H9 (cell line): ENCODE results near the gene CLIP4. TPM values are rescaled to one million over a fixed set of nuclear protein-coding genes. Genes with fewer than 3 reads are reported as not detected.

Source experiments
- DNase-seq: peaks from one replicate; pipeline ENCODE4 v3.0.0-alpha.2; 2017
- H2AFZ ChIP-seq: one replicate; pipeline ENCODE4 v1.6.1; 2013; ENCODE audit warnings: mild to moderate bottlenecking, low read length, control low read depth, moderate library complexity
- H2AK5ac ChIP-seq: 2 replicates; pipeline ENCODE4 v1.6.1; 2013; ENCODE audit warnings: low read length, control low read depth, mixed read lengths; ENCODE audit not compliant: insufficient read length
- H2BK120ac ChIP-seq: one replicate; pipeline ENCODE4 v1.6.1; 2013; ENCODE audit warnings: low read depth, mild to moderate bottlenecking, low read length, control low read depth, inconsistent platforms; ENCODE audit not compliant: poor library complexity, severe bottlenecking
- H2BK12ac ChIP-seq: 2 replicates; pipeline ENCODE4 v1.6.1; 2013; ENCODE audit warnings: low read length, control low read depth, mixed read lengths, low read depth; ENCODE audit not compliant: insufficient read length
- H2BK15ac ChIP-seq: 2 replicates; pipeline ENCODE4 v1.6.1; 2013; ENCODE audit warnings: low read depth, low read length, control low read depth
- H2BK20ac ChIP-seq: one replicate; pipeline ENCODE4 v1.6.1; 2013; ENCODE audit warnings: low read depth, mild to moderate bottlenecking, low read length, control low read depth, inconsistent platforms; ENCODE audit not compliant: poor library complexity, severe bottlenecking
- H2BK5ac ChIP-seq: 2 replicates; pipeline ENCODE4 v1.6.1; 2013; ENCODE audit warnings: low read length, control low read depth, mixed read lengths; ENCODE audit not compliant: insufficient read length
- H3K14ac ChIP-seq: 2 replicates; pipeline ENCODE4 v1.6.1; 2013; ENCODE audit warnings: low read length, control low read depth; ENCODE audit not compliant: insufficient read depth
- H3K18ac ChIP-seq: 2 replicates; pipeline ENCODE4 v1.6.1; 2013; ENCODE audit warnings: low read depth, mild to moderate bottlenecking, mixed read lengths, low read length, control low read depth; ENCODE audit not compliant: insufficient read length
- H3K23ac ChIP-seq: 2 replicates; pipeline ENCODE4 v1.6.1; 2013; ENCODE audit warnings: low read length, control low read depth, mixed read lengths, low read depth; ENCODE audit not compliant: insufficient read length
- H3K23me2 ChIP-seq: 2 replicates; pipeline ENCODE4 v1.6.1; 2013; ENCODE audit warnings: low read depth, mild to moderate bottlenecking, mixed read lengths, low read length, control low read depth; ENCODE audit not compliant: insufficient read length, poor library complexity, severe bottlenecking
- H3K27ac ChIP-seq: 2 replicates; pipeline ENCODE4 v1.5.1; 2013; ENCODE audit warnings: low read length, control low read depth, mixed read lengths, low read depth; ENCODE audit not compliant: insufficient read length
- H3K27me3 ChIP-seq: 2 replicates; pipeline ENCODE4 v1.6.1; 2013; ENCODE audit warnings: low read length, control low read depth, inconsistent platforms; ENCODE audit not compliant: insufficient read depth
- H3K4ac ChIP-seq: 2 replicates; pipeline ENCODE4 v1.6.1; 2013; ENCODE audit warnings: low read depth, mild to moderate bottlenecking, control low read depth, inconsistent platforms, low read length, moderate library complexity
- H3K4me1 ChIP-seq: 2 replicates; pipeline ENCODE4 v1.6.1; 2013; ENCODE audit warnings: low read length, control low read depth, inconsistent platforms; ENCODE audit not compliant: insufficient read depth
- H3K4me2 ChIP-seq: 2 replicates; pipeline ENCODE4 v1.6.1; 2013; ENCODE audit warnings: low read length, control low read depth, mixed read lengths; ENCODE audit not compliant: insufficient read length, insufficient read depth
- H3K56ac ChIP-seq: 2 replicates; pipeline ENCODE4 v1.6.1; 2013; ENCODE audit warnings: low read depth, mild to moderate bottlenecking, mixed read lengths, low read length, control low read depth; ENCODE audit not compliant: insufficient read length
- H3K79me1 ChIP-seq: 2 replicates; pipeline ENCODE4 v1.6.1; 2013; ENCODE audit warnings: low read depth, mild to moderate bottlenecking, moderate library complexity, low read length, control low read depth, inconsistent platforms; ENCODE audit not compliant: insufficient read depth, poor library complexity, severe bottlenecking
- H3K79me2 ChIP-seq: 2 replicates; pipeline ENCODE4 v1.6.1; 2013; ENCODE audit warnings: low read length, control low read depth, inconsistent platforms; ENCODE audit not compliant: insufficient read depth
- H3K9ac ChIP-seq: 2 replicates; pipeline ENCODE4 v1.6.1; 2013; ENCODE audit warnings: low read length, control low read depth, mixed read lengths; ENCODE audit not compliant: insufficient read length; ENCODE audit errors: extremely low read depth
- H3K9me3 ChIP-seq: one replicate; pipeline ENCODE4 v1.6.1; 2013; ENCODE audit warnings: low read depth, low read length, inconsistent platforms; ENCODE audit not compliant: control insufficient read depth
- H3T11ph ChIP-seq: one replicate; pipeline ENCODE4 v1.6.1; 2013; ENCODE audit warnings: mild to moderate bottlenecking, low read length, control low read depth, inconsistent platforms
- H4K20me1 ChIP-seq: one replicate; pipeline ENCODE4 v1.6.1; 2013; ENCODE audit not compliant: control insufficient read depth, insufficient read length, insufficient read depth
- H4K5ac ChIP-seq: 2 replicates; pipeline ENCODE4 v1.6.1; 2013; ENCODE audit warnings: low read depth, mild to moderate bottlenecking, mixed read lengths, low read length, control low read depth; ENCODE audit not compliant: insufficient read length
- H4K8ac ChIP-seq: replicated peaks from 2 replicates; pipeline ENCODE4 v1.6.1; 2013; ENCODE audit warnings: low read length, control low read depth, mixed read lengths, low read depth; ENCODE audit not compliant: insufficient read length
- H4K91ac ChIP-seq: 2 replicates; pipeline ENCODE4 v1.6.1; 2013; ENCODE audit warnings: low read depth, mild to moderate bottlenecking, moderate library complexity, mixed read lengths, low read length, control low read depth; ENCODE audit not compliant: insufficient read length
- H3K27ac Mint-ChIP-seq, 3 experiments: 2 replicates in 2 of 3; 3 replicates in 1 of 3; pipeline ENCODE4 v1.8.0; 2020 to 2021; ENCODE audit warnings: mixed read lengths in 3 of 3, mild to moderate bottlenecking in 1 of 3, moderate library complexity in 1 of 3
- H3K27me3 Mint-ChIP-seq: 2 replicates; pipeline ENCODE4 v1.8.0; 2021; ENCODE audit warnings: low read depth, mild to moderate bottlenecking, moderate library complexity, mixed read lengths
- H3K36me3 Mint-ChIP-seq, 3 experiments: 2 replicates in 2 of 3; 3 replicates in 1 of 3; pipeline ENCODE4 v1.8.0; 2020 to 2021; ENCODE audit warnings: low read depth in 3 of 3, mixed read lengths in 3 of 3; ENCODE audit not compliant: insufficient read depth in 1 of 3
- H3K4me1 Mint-ChIP-seq, 2 experiments: 2 replicates each; pipeline ENCODE4 v1.8.0; 2020; ENCODE audit warnings: mixed read lengths in 2 of 2
- H3K4me3 Mint-ChIP-seq, 2 experiments: 2 replicates in 1 of 2; 3 replicates in 1 of 2; pipeline ENCODE4 v1.8.0; 2020 to 2021; ENCODE audit warnings: mild to moderate bottlenecking in 2 of 2, mixed read lengths in 2 of 2, moderate library complexity in 1 of 2
- H3K9me3 Mint-ChIP-seq, 2 experiments: 2 replicates in 1 of 2; 3 replicates in 1 of 2; pipeline ENCODE4 v1.8.0; 2020; ENCODE audit warnings: mild to moderate bottlenecking in 2 of 2, mixed read lengths in 2 of 2, moderate library complexity in 1 of 2
- CTCF ChIP-seq: fragments of 200-600 bp; sonication (generic); conservative IDR thresholded peaks from 3 replicates; pipeline ENCODE4 v1.8.0; 2021; ENCODE audit warnings: antibody characterized with exemption, mild to moderate bottlenecking
- WGBS: extraction: QIAGEN DNeasy Blood & Tissue Kit; methylation state at CpG from one replicate; pipeline ENCODE4 v1.1.7; 2013; ENCODE audit warnings: missing lambda C conversion rate, low lambda C conversion rate, mixed read lengths; ENCODE audit not compliant: insufficient read length; ENCODE audit errors: extremely low coverage; 5-methylcytosine and 5-hydroxymethylcytosine counted together
- total RNA-seq: library from RNA; stranded (reverse); gene quantifications from 2 replicates; pipeline ENCODE4 v1.2.1, GENCODE V29; 2021

Gene CLIP4
- total RNA-seq, 1 experiment from 2014 or later: 0.66 TPM

DNA sequence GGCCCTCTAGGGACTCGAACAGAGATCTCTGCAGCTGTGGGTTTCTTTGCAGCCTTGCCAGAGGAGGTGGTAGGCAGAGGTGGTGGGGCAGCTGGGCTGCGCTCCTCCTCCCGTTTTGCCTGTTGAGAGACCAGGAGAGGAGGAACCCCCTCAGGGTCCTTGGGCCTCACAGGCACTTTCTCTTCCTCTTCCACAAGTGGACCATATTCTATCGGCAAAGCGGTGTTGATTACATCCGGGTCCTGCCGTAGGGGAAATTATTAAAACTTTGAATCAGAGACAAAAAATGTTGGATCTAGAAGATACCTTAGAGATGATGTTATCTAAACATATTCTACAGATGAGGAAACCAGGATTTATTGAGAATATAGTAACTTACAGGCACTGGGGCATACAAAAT, 78.5 kb downstream of the CLIP4 start:
- Histone ChIP-seq H2BK12ac (no peak overlapping the region), H2BK15ac (no peak overlapping the region), H2BK5ac (no peak overlapping the region), H3K56ac (no peak overlapping the region), H2AFZ (no peak overlapping the region), H3K14ac (no peak overlapping the region), H3K9ac (no peak overlapping the region), H3K4me2 (no peak overlapping the region), H3K79me2 (no peaks in the 10 kb centered on the region), H3K23me2 (no peaks in the 10 kb centered on the region), H2BK120ac (no peak overlapping the region), H3K27ac (no peak overlapping the region), H3K9me3 (no peaks in the 10 kb centered on the region), H3T11ph (no peak overlapping the region), H4K8ac (no peak overlapping the region), H2BK20ac (no peak overlapping the region), H4K91ac (no peak overlapping the region), H4K20me1 (no peaks in the 10 kb centered on the region), H3K79me1 (no peaks in the 10 kb centered on the region), H3K4ac (no peak overlapping the region), H3K27me3 (no peaks in the 10 kb centered on the region), H3K18ac (no peak overlapping the region), H4K5ac (no peak overlapping the region), H2AK5ac (no peak overlapping the region), H3K23ac (no peak overlapping the region), H3K4me1 (no peaks in the 10 kb centered on the region)
- Mint-ChIP-seq H3K27me3 (peaks cover 6% of the 10 kb centered on the region), H3K27ac (no peak overlapping the region; a peak in 1 of 7 replicates), H3K4me3 (no peak overlapping the region), H3K36me3 (no peaks in the 10 kb centered on the region), H3K9me3 (no peaks in the 10 kb centered on the region), H3K4me1 (0 out of 4 replicates have a peak, but pooled peaks cover 0 to 2% of the 10 kb centered on the region in 2 experiments)
- no peak for TF ChIP-seq CTCF
- DNase-seq: no peak
- WGBS: no CpG with 5 or more reads among the region's 7 CpGs
